Measurements from ENCODE around the gene DIRAS1. TPM values are rescaled to one million over a fixed set of nuclear protein-coding genes. Genes with fewer than 3 reads are reported as not detected.

Gene DIRAS1
- total RNA-seq, 1 experiment from 2014 or later: 33.7 TPM

GRCh38 chr19:2702170-2703076 is 18.7 kb downstream of the DIRAS1 start, which contains the start of gene GNG7:
Gene GNG7, minus strand, starts transcription at chr19:2702694. Its CDS starts 182,006 bp downstream, at chr19:2520688.
- H3K9me3 ChIP-seq (ENCODE audit: control insufficient read depth in 1 of 2, insufficient read depth in 1 of 2, low read depth in 1 of 2, low read length in 2 of 2): no peaks in the 10 kb centered on the region
- H3K9ac ChIP-seq (ENCODE audit: low read length): peak within 1 kb of the TSS; percentile 72
- DNase-seq (ENCODE audit: low read depth, low spot score): peak; percentile 68
- H2AFZ ChIP-seq (ENCODE audit: low read depth, low read length, poor library complexity, severe bottlenecking): peak within 1 kb of the TSS; percentile 67
- no peaks in the 10 kb centered on the region for H4K20me1 ChIP-seq (ENCODE audit: insufficient read depth)
- TF ChIP-seq EGR1 (IDR thresholded peaks at IDR 0.05; ENCODE audit: low read depth) (0 out of 2 replicates have a peak, but pooled peaks have one; percentile 58), EZH2phosphoT487 (IDR thresholded peaks at IDR 0.05; ENCODE audit: borderline replicate concordance) (no peak), MAX (IDR thresholded peaks at IDR 0.05) (no peak), CTCF (IDR thresholded peaks at IDR 0.05 in 2 of 3, conservative IDR thresholded peaks at IDR 0.05 in 1 of 3; ENCODE audit: borderline replicate concordance in 1 of 3, insufficient read depth in 1 of 3, low read depth in 2 of 3, low read length in 2 of 3) (no peak), SP1 (IDR thresholded peaks at IDR 0.05; ENCODE audit: low read depth) (peak; percentile 39), CEBPB (IDR thresholded peaks at IDR 0.05; ENCODE audit: low read depth) (no peak), CBX3 (IDR thresholded peaks at IDR 0.05; ENCODE audit: low read depth) (no peak; the same call in 1 of the 2 replicates), TCF7L2 (IDR thresholded peaks at IDR 0.05; ENCODE audit: borderline replicate concordance, extremely low read depth, insufficient read depth, insufficient read length) (no peak), ATF3 (IDR thresholded peaks at IDR 0.05) (no peak), SRF (IDR thresholded peaks at IDR 0.05; ENCODE audit: low read depth) (no peak), ZBTB33 (IDR thresholded peaks at IDR 0.05; ENCODE audit: extremely low read depth, insufficient replicate concordance, low read length) (no peak), FOSL1 (IDR thresholded peaks at IDR 0.05; ENCODE audit: low read depth) (no peak), POLR2A (IDR thresholded peaks at IDR 0.05; ENCODE audit: borderline replicate concordance, extremely low read depth, insufficient read depth, insufficient read length) (peak; percentile 42), POLR2AphosphoS5 (IDR thresholded peaks at IDR 0.05; ENCODE audit: low read depth, low read length) (peak; percentile 87)
- H3K27me3 ChIP-seq (ENCODE audit: insufficient read depth, low read length): no peaks in the 10 kb centered on the region
- peak within 1 kb of the TSS; percentile 60 to 64 for H3K4me3 ChIP-seq (replicated peaks in 1 of 2; ENCODE audit: low read depth in 1 of 2, low read length in 2 of 2)
- RAD21 ChIA-PET (ENCODE audit: low non-redundant PET in 1 of 2, low total read pairs in 2 of 2, uncharacterized antibody in 2 of 2, unreplicated experiment in 2 of 2): interaction anchor here in 1 of 2 experiments (0.7 to 1.3 kb wide), 2 partner anchors 54 to 248 kb away, joined by 3 to 4 read pairs; no protein-coding TSS in a partner anchor
- no peaks in the 10 kb centered on the region for H3K79me2 ChIP-seq (ENCODE audit: insufficient read depth, low read length)
- BruUV-seq (replicated peaks): no TSS peak
- peaks cover 4 to 15% of the 10 kb centered on the region in 2 experiments; a peak in 3 of 4 replicates for H3K4me1 ChIP-seq (ENCODE audit: control insufficient read depth in 1 of 2, insufficient read depth in 2 of 2, low read length in 2 of 2)
- peak within 1 kb of the TSS; percentile 79 for H3K4me2 ChIP-seq (ENCODE audit: low read length)
- intact Hi-C loops (cut with micrococcal nuclease): no loop called here
- H3K9me2 ChIP-seq (ENCODE audit: insufficient read depth): no peaks in the 10 kb centered on the region
- CTCF ChIA-PET: interaction anchor here (0.6 to 1.3 kb wide), 2 partner anchors 54 to 66 kb away, joined by 3 to 5 read pairs; no protein-coding TSS in a partner anchor
- POLR2A ChIA-PET: no interaction called here
- peak within 1 kb of the TSS; percentile 42; the same call in 1 of the 2 replicates for H3K27ac ChIP-seq (ENCODE audit: low read depth, low read length)
- no peaks in the 10 kb centered on the region for H3K36me3 ChIP-seq (ENCODE audit: control insufficient read depth in 1 of 2, insufficient read depth in 2 of 2, low read length in 2 of 2)
- ATAC-seq: peak; percentile 100
